Right lobe of liver (tissue), 6 donors: ENCODE results near the gene ADGRG3. TPM values are rescaled to one million over a fixed set of nuclear protein-coding genes. Genes with fewer than 3 reads are reported as not detected.

Source experiments
- ATAC-seq, 4 donors: fragments of 200-7000 bp; cut with Tn5 transposase; one replicate each; pipeline ENCODE4 v1.9.1; 2020; ENCODE audit warnings: mild to moderate bottlenecking in 4 of 4, moderate library complexity in 4 of 4
- DNase-seq, 3 donors: peaks; one replicate each; pipeline ENCODE4 v3.0.0-alpha.2; 2020
- H3K27ac ChIP-seq, 3 donors: fragments of 200-600 bp; one replicate each; pipeline ENCODE4 v1.8.0; 2022
- H3K27me3 ChIP-seq, 2 donors: fragments of 200-600 bp; one replicate each; pipeline ENCODE4 v1.8.0; 2022
- H3K36me3 ChIP-seq, 4 donors: fragments of 200-600 bp; sonication (generic) in 1 of 4; one replicate each; pipeline versions ENCODE4 v1.5.1 to v1.8.0; 2017 to 2022; ENCODE audit warnings: control low read depth in 1 of 4
- H3K4me1 ChIP-seq, 4 donors: fragments of 200-600 bp; sonication (generic) in 1 of 4; one replicate each; pipeline versions ENCODE4 v1.5.1 to v1.8.0; 2017 to 2022; ENCODE audit warnings: control low read depth in 1 of 4
- H3K4me3 ChIP-seq, 3 donors: fragments of 200-600 bp; one replicate each; pipeline ENCODE4 v1.8.0; 2022
- H3K9me3 ChIP-seq, 4 donors: fragments of 200-600 bp; sonication (generic) in 1 of 4; one replicate each; pipeline versions ENCODE4 v1.5.1 to v1.8.0; 2017 to 2022; ENCODE audit warnings: control low read depth in 1 of 4
- CTCF ChIP-seq, 4 donors: fragments of 200-600 bp in 3 of 4; fragments of 450-650 bp in 1 of 4; IDR thresholded peaks; one replicate each; pipeline versions ENCODE4 v1.5.1 to v1.8.0; 2016 to 2022; ENCODE audit warnings: antibody characterized with exemption in 4 of 4, mild to moderate bottlenecking in 2 of 4
- POLR2A ChIP-seq: fragments of 450-650 bp; IDR thresholded peaks from one replicate; pipeline ENCODE4 v1.6.1; 2017; ENCODE audit warnings: antibody characterized with exemption, mild to moderate bottlenecking
- WGBS: methylation state at CpG from one replicate; pipeline ENCODE4 v1.1.6; 2018; ENCODE audit warnings: low coverage, low lambda C conversion rate; ENCODE audit not compliant: insufficient coverage; ENCODE audit errors: missing lambda C conversion rate; 5-methylcytosine and 5-hydroxymethylcytosine counted together
- intact Hi-C, 2 donors: fragments of 100-400 bp; cut with DNase I; formaldehyde crosslinking; loops; one replicate each; pipeline versions ENCODE4 v1.11.2 to v1.14.1; 2022
- total RNA-seq, 6 experiments: library from RNA; depleted of rRNA in 2 of 6; stranded (reverse); fragments of >200 nt in 2 of 6; fragmentation: NEBNext Ultra II Directional in 3 of 6; extraction: Animal tissue kit (Norgen Biotek cat#: 25700) in 3 of 6; gene quantifications; one replicate each; pipeline versions ENCODE4 v1.1.0 to v1.2.4, GENCODE V29; 2016 to 2023
- donor health status: DM: no; HTN: yes; CAD: no.
- donor health status: DM: no; HTN: no; CAD: no.
- donor health status: DM: no; HTN: no; CAD: no.
- donor health status: DM: no; HTN: yes; CAD: no.
- donor health status: DM: no; HTN: yes; CAD: no.

ADGRG3 gene
- total RNA-seq, 6 experiments from 2014 or later: 0.37 to 1.6 (median 0.83) TPM

DNA sequence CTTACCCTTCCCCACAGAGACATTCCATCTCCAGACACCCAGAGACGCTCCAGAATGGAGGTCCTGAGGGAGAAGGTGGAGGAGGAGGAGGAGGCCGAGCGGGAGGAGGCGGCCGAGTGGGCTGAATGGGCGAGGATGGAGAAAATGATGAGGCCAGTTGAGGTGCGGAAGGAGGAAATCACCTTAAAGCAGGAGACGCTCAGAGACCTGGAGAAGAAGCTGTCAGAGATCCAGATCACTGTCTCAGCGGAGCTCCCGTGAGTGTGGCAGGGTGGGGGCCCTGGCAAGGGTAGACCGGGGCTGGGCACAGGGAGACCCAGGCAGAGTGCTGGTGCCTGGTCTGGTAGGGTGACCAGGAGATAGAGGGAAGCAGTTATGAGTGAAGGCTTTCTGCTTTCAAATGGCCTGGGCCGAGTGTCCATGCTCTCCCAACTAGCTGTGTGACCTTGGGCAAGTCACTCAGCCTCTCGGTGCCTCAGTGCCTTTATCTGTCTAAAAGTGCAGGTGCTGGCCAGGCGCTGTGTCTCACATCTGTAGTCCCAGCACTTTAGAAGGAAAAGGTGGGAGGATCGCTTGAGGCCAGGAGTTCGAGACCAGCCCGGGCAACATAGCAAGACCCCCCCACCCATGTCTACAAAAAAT is 29.9 kb downstream of the ADGRG3 start:
- ATAC-seq: no peak
- no peaks in the 10 kb centered on the region for H3K27me3 ChIP-seq
- intact Hi-C loops: no loop called here
- no peaks in the 10 kb centered on the region for H3K9me3 ChIP-seq
- no peak overlapping the region for H3K4me3 ChIP-seq
- no peak for DNase-seq
- no peak overlapping the region for H3K27ac ChIP-seq
- 86% methylated on average over 8 of the region's 17 CpGs for WGBS
- H3K36me3 ChIP-seq: no peaks in the 10 kb centered on the region
- H3K4me1 ChIP-seq: peaks cover 0 to 29% (median 2%) of the 10 kb centered on the region in 4 donors
- TF ChIP-seq CTCF (IDR thresholded peaks at IDR 0.05): no peak

- DNase-seq: no peak
- no CpG with 5 or more reads among the region's 16 CpGs for WGBS
These were observed 30.8 kb downstream of the ADGRG3 start for GRCh38 chr16:57698812-57699405.

DNA sequence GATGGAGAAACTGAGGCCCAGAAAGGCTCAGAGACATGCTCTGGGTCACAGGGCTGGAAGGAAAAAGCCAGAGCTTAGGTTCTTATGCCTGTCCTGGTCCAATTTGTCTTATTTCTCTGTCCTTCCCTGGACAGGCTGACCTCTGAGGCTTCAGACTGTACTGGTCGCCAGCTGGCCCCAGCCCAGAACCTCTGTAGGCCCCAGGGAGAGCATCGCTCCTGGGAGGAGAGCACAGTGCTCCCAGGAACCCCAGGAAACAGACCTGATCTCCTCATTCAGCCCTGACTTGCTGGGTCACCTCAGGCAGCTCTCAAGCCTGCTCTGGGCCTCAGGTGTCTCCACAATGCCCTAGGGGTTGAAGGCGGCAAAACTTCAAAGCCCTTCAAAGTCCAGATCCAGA is 31.4 kb downstream of the ADGRG3 start:
- no peaks in the 10 kb centered on the region for H3K27me3 ChIP-seq
- DNase-seq: no peak
- 60% methylated on average over 1 of the region's 3 CpGs for WGBS

More at GRCh38 chr16:57698812-57699405, 30.8 kb downstream of the ADGRG3 start:
- H3K4me1 ChIP-seq: peaks cover 0 to 29% (median 4%) of the 10 kb centered on the region in 4 donors
- H3K36me3 ChIP-seq: no peaks in the 10 kb centered on the region
- ATAC-seq: no peak
- H3K27ac ChIP-seq: no peak overlapping the region
- H3K4me3 ChIP-seq: no peak overlapping the region
- no peaks in the 10 kb centered on the region for H3K27me3 ChIP-seq
- intact Hi-C loops: no loop called here
- TF ChIP-seq POLR2A: no peak
- no peak for TF ChIP-seq CTCF (IDR thresholded peaks at IDR 0.05)
- H3K9me3 ChIP-seq: no peaks in the 10 kb centered on the region

GRCh38 chr16:57699899-57700298 is 31.8 kb downstream of the ADGRG3 start:
- H3K9me3 ChIP-seq: no peaks in the 10 kb centered on the region
- peaks cover 0 to 30% (median 7%) of the 10 kb centered on the region in 4 donors for H3K4me1 ChIP-seq
- H3K4me3 ChIP-seq: no peak overlapping the region
- no peak overlapping the region for H3K27ac ChIP-seq
- DNase-seq (no peak), ATAC-seq (no peak)
- no peaks in the 10 kb centered on the region for H3K36me3 ChIP-seq
- intact Hi-C loops: no loop called here
- 100% methylated on average over 1 of the region's 7 CpGs for WGBS
- H3K27me3 ChIP-seq: no peaks in the 10 kb centered on the region
- TF ChIP-seq CTCF (IDR thresholded peaks at IDR 0.05) (no peak), POLR2A (no peak)

More for the DNA sequence above, 31.4 kb downstream of the ADGRG3 start:
- no peaks in the 10 kb centered on the region for H3K36me3 ChIP-seq
- intact Hi-C loops: no loop called here
- H3K4me1 ChIP-seq: peaks cover 0 to 30% (median 5%) of the 10 kb centered on the region in 4 donors
- H3K9me3 ChIP-seq: no peaks in the 10 kb centered on the region
- ATAC-seq: no peak
- no peak overlapping the region for H3K27ac ChIP-seq
- TF ChIP-seq CTCF (IDR thresholded peaks at IDR 0.05): no peak
- TF ChIP-seq POLR2A: no peak
- H3K4me3 ChIP-seq: no peak overlapping the region
